Psoas muscle (tissue), 8 donors: ENCODE measurements around the gene HAX1. TPM values are rescaled to one million over a fixed set of nuclear protein-coding genes. Genes with fewer than 3 reads are reported as not detected.
"Not testable (repeated sequence)": the region's sequence is repeated elsewhere in the genome, so short reads cannot be mapped to it uniquely, and the experiment has no call there.

Experiments
- ATAC-seq, 4 donors: fragments of 200-7000 bp; cut with Tn5 transposase; one replicate each; pipeline ENCODE4 v1.9.1; 2020; ENCODE audit warnings: moderate library complexity in 3 of 4, mild to moderate bottlenecking in 2 of 4
- DNase-seq, 2 donors: peaks; one replicate each; pipeline ENCODE4 v3.0.0-alpha.2; 2020
- H3K27ac ChIP-seq: fragments of 200-600 bp; one replicate; pipeline ENCODE4 v1.8.0; 2022
- H3K27me3 ChIP-seq, 3 donors: fragments of 200-600 bp in 1 of 3; one replicate each; pipeline versions ENCODE4 v1.6.1 to v1.8.0; 2013 to 2022; ENCODE audit warnings: low read length in 2 of 3, mild to moderate bottlenecking in 2 of 3, moderate library complexity in 1 of 3; ENCODE audit not compliant: insufficient read depth in 3 of 3
- H3K36me3 ChIP-seq, 2 donors: fragments of 200-600 bp in 1 of 2; one replicate each; pipeline versions ENCODE4 v1.6.1 to v1.8.0; 2013 to 2022; ENCODE audit warnings: low read depth in 1 of 2, mild to moderate bottlenecking in 1 of 2, moderate library complexity in 1 of 2; ENCODE audit not compliant: insufficient read depth in 1 of 2
- H3K4me1 ChIP-seq: fragments of 200-600 bp; one replicate; pipeline ENCODE4 v1.8.0; 2022
- H3K4me3 ChIP-seq: fragments of 200-600 bp; one replicate; pipeline ENCODE4 v1.8.0; 2022; ENCODE audit warnings: mild to moderate bottlenecking
- H3K9me3 ChIP-seq: fragments of 200-600 bp; one replicate; pipeline ENCODE4 v1.8.0; 2022
- WGBS, 3 donors: extraction: QIAGEN DNeasy Blood & Tissue Kit; methylation state at CpG; one replicate each; pipeline versions ENCODE4 v1.1.6 to v1.1.7; 2013; 5-methylcytosine and 5-hydroxymethylcytosine counted together
- intact Hi-C, 2 donors: fragments of 100-400 bp; cut with DNase I; formaldehyde crosslinking; loops; one replicate each; pipeline versions ENCODE4 v1.11.0 to v1.14.2; 2022
- polyA plus RNA-seq, 3 donors: library from polyadenylated mRNA; stranded (reverse); fragments of 200-250 nt; gene quantifications; one replicate each; pipeline ENCODE4 v1.2.3, GENCODE V29; 2013
- total RNA-seq, 4 donors: library from RNA; stranded (reverse); fragmentation: NEBNext Ultra II Directional in 2 of 4; extraction: Animal tissue kit (Norgen Biotek cat#: 25700) in 2 of 4; gene quantifications; one replicate each; pipeline versions ENCODE4 v1.2.1 to v1.2.4, GENCODE V29; 2021 to 2023
- TF ChIP-seq, protein P1 (sequence below): fragments of 200-600 bp; IDR thresholded peaks from one replicate; pipeline ENCODE4 v1.8.0; 2022; ENCODE audit warnings: antibody characterized with exemption
- donor health status: healthy with polysubstance abuse.
- donor health status: DM: no; HTN: no; CAD: no; lungs with moderate emphysema.
- donor health status: Bipolar disorder and iron deficiency.
- donor health status: healthy.
- donor health status: DM: yes; HTN: yes; CAD: no.
- donor health status: DM: no; HTN: no; CAD: no.
- donor health status: DM: no; HTN: no; CAD: no.
- donor health status: DM: yes; HTN: yes; CAD: no.

The HAX1 gene
- total and polyA plus RNA-seq, 7 donors = 110 to 154 (median 143) TPM

DNA sequence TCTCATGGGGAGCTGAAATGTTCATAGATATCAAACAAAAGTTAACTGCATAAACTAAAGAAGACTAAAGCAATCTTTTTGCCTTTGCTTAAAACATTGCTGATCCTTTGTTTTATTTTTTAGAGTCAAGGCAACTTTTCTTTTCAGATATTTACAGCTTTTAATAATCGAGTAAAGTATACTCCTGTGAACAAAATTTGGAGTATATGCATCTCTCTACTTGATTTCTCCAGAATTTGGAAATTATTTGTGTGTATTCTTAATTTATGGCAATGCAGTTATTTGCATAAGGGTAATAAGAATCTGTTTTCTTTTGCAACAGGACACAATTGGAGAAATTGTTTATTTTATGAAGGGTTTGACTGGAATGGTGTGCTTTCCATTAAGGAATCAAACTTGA is 44.3 kb downstream of the HAX1 start:
- H3K9me3 ChIP-seq = no peaks in the 10 kb centered on the region
- H3K36me3 ChIP-seq = no peaks in the 10 kb centered on the region
- TF ChIP-seq, protein P1, sequence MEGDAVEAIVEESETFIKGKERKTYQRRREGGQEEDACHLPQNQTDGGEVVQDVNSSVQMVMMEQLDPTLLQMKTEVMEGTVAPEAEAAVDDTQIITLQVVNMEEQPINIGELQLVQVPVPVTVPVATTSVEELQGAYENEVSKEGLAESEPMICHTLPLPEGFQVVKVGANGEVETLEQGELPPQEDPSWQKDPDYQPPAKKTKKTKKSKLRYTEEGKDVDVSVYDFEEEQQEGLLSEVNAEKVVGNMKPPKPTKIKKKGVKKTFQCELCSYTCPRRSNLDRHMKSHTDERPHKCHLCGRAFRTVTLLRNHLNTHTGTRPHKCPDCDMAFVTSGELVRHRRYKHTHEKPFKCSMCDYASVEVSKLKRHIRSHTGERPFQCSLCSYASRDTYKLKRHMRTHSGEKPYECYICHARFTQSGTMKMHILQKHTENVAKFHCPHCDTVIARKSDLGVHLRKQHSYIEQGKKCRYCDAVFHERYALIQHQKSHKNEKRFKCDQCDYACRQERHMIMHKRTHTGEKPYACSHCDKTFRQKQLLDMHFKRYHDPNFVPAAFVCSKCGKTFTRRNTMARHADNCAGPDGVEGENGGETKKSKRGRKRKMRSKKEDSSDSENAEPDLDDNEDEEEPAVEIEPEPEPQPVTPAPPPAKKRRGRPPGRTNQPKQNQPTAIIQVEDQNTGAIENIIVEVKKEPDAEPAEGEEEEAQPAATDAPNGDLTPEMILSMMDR = no peak
- H3K27ac ChIP-seq = no peak overlapping the region
- no peak for DNase-seq
- WGBS, 3 donors = 48 to 90% (median 75%) methylated on average over 1 of the region's 1 CpG
- H3K4me3 ChIP-seq = no peak overlapping the region
- H3K4me1 ChIP-seq = no peaks in the 10 kb centered on the region
- H3K27me3 ChIP-seq = peaks cover 0 to 12% (median 0%) of the 10 kb centered on the region in 3 donors
- intact Hi-C loops = no loop called here
- no peak for ATAC-seq

- Histone ChIP-seq H3K27ac (no peak overlapping the region), H3K4me1 (no peaks in the 10 kb centered on the region), H3K36me3 (no peaks in the 10 kb centered on the region), H3K4me3 (no peak overlapping the region), H3K27me3 (peaks cover 0 to 12% (median 2%) of the 10 kb centered on the region in 3 donors), H3K9me3 (no peaks in the 10 kb centered on the region)
- TF ChIP-seq, protein P1 = no peak
- DNase-seq = no peak
- intact Hi-C loops = no loop called here
- no peak for ATAC-seq
- 49 to 61% (median 60%) methylated on average over 4 of the region's 4 CpGs for WGBS, 3 donors
Measured at GRCh38 chr1:154318386-154318785, 46.0 kb downstream of the HAX1 start.

DNA sequence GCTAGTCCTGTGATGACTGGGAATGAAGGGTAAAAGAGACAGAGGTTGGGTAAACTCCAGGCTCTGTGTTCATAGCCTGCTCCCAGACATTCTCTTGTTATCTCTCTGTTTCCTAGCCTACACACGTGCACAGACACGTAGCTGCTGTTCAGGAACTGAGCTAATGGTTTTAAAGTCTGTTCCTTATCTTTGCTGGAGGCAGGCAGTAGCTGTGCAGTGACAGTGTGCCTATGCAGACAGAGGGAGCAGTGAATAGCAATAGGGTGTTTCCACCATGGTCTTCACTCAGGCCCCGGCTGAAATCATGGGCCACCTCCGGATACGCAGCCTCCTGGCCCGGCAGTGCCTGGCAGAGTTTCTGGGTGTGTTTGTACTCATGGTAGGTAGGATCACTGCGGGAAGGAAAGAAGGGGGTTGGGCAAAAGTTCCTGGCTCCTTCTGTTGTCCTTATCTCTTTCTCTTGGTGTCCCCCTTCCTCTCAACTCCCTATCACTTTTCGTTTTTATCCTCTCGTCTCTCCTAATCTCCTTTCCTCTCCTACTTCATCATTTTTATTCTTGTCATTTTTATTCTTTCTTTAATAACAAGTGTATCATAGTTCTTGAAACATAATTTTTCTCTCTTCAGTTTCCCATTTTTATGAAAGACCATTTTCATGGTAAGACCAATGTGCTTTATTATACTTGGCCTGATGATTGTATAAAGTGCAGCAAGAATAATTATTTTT is 48.6 kb downstream of the HAX1 start, which contains the start of gene AQP10:
TSS of gene AQP10 (plus strand) at position 212 of the 727 bp plus-strand sequence. CDS start at position 275, 63 bp downstream.
- TF ChIP-seq, protein P1 = no peak
- DNase-seq = no peak
- no peaks in the 10 kb centered on the region for H3K36me3 ChIP-seq
- H3K27ac ChIP-seq = no peak within 1 kb of the TSS
- H3K9me3 ChIP-seq = no peaks in the 10 kb centered on the region
- ATAC-seq = no peak
- WGBS, 3 donors = 37 to 42% (median 42%) methylated on average over 9 of the region's 9 CpGs
- peaks cover 0 to 35% (median 2%) of the 10 kb centered on the region in 3 donors for H3K27me3 ChIP-seq
- H3K4me3 ChIP-seq = no peak within 1 kb of the TSS
- intact Hi-C loops = loop anchor here (5.0 to 10.0 kb wide), 3 partner anchors 66 to 224 kb away; no protein-coding TSS in a partner anchor
- H3K4me1 ChIP-seq = peaks cover 12% of the 10 kb centered on the region

- ATAC-seq, H3K27ac ChIP-seq, DNase-seq, H3K36me3 ChIP-seq, H3K4me3 ChIP-seq, H3K9me3 ChIP-seq: not testable (repeated sequence)
- peaks cover 15% of the 10 kb centered on the region for H3K4me1 ChIP-seq
- intact Hi-C loops = loop anchor here (5.0 to 10.0 kb wide), 3 partner anchors 66 to 223 kb away; no protein-coding TSS in a partner anchor
- peaks cover 0 to 34% (median 2%) of the 10 kb centered on the region in 3 donors for H3K27me3 ChIP-seq
Measured at GRCh38 chr1:154321609-154321934, 49.1 kb downstream of the HAX1 start.

DNA sequence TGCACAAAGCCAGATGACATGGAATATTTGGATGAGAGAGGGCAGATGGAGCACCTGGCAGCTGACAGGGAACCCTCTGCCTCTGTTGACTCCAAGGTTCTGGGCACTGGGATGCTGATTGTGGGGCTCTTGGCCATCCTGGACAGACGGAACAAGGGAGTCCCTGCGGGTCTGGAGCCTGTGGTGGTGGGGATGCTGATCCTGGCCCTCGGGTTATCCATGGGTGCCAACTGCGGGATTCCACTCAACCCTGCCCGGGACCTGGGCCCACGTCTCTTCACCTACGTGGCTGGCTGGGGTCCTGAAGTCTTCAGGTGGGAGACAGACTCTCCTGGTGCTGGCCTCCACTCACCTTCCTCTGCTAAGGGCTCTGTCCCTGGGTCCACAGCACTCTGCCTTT is 51.1 kb downstream of the HAX1 start:
- no peak overlapping the region for H3K4me3 ChIP-seq
- no peaks in the 10 kb centered on the region for H3K36me3 ChIP-seq
- DNase-seq = no peak
- 85 to 96% (median 88%) methylated on average over 4 to 7 of the region's 7 CpGs for WGBS, 3 donors
- no peak for ATAC-seq
- H3K9me3 ChIP-seq = no peaks in the 10 kb centered on the region
- TF ChIP-seq, protein P1 = no peak
- intact Hi-C loops = loop anchor here (5.0 to 10.0 kb wide), 3 partner anchors 64 to 221 kb away; no protein-coding TSS in a partner anchor
- H3K27me3 ChIP-seq = peaks cover 0 to 50% (median 4%) of the 10 kb centered on the region in 3 donors
- no peak overlapping the region for H3K27ac ChIP-seq
- H3K4me1 ChIP-seq = peaks cover 22% of the 10 kb centered on the region
